ENCODE measurements around the gene SAMD11. TPM values are rescaled to one million over a fixed set of nuclear protein-coding genes. Genes with fewer than 3 reads are reported as not detected.

The SAMD11 gene
- total RNA-seq, 1 experiment from 2014 or later: 13.5 TPM

DNA sequence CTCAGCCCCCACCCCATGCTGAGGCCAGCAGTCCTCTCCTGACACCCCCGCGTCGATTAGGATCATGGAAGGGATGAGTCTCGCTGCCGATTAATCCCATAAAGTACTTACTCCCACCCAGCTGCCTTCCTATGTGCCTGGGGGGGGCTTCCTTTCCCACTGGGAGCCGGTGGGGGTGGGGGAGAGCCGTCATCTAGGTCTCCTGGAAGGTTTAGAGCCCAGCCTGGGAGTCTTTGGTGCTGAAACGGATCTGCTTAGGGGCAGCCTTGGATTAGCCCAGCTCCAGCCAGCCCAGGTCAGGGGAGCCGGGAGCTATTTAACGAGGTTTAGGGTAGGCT is 9.8 kb downstream of the SAMD11 start:
- no peak for DNase-seq

More for the DNA sequence above, 9.8 kb downstream of the SAMD11 start:
- no peak overlapping the region for H2BK120ac ChIP-seq (ENCODE audit: low read depth, low read length, poor library complexity, severe bottlenecking)
- Mint-ChIP-seq H3K9me3 (peaks cover 0 to 2% of the 10 kb centered on the region in 2 experiments; a peak in 1 of 5 replicates), H3K36me3 (ENCODE audit: insufficient read depth in 1 of 3, low read depth in 3 of 3) (peaks cover 0 to 3% (median 2%) of the 10 kb centered on the region in 3 experiments; a peak in 2 of 7 replicates), H3K27me3 (ENCODE audit: low read depth) (peaks cover 87% of the 10 kb centered on the region), H3K27ac (no peak overlapping the region), H3K4me3 (no peak overlapping the region), H3K4me1 (peaks cover 6 to 40% of the 10 kb centered on the region in 2 experiments)
- no peaks in the 10 kb centered on the region for H3K9me3 ChIP-seq (ENCODE audit: control insufficient read depth, low read depth, low read length)
- no peak overlapping the region for H3K18ac ChIP-seq (ENCODE audit: insufficient read length, low read depth, low read length)
- H2BK5ac ChIP-seq (ENCODE audit: insufficient read length, low read length): no peak overlapping the region
- H3K4me2 ChIP-seq (ENCODE audit: insufficient read depth, insufficient read length, low read length): no peak overlapping the region
- H2BK12ac ChIP-seq (ENCODE audit: insufficient read length, low read depth, low read length): no peak overlapping the region
- TF ChIP-seq, protein P1, sequence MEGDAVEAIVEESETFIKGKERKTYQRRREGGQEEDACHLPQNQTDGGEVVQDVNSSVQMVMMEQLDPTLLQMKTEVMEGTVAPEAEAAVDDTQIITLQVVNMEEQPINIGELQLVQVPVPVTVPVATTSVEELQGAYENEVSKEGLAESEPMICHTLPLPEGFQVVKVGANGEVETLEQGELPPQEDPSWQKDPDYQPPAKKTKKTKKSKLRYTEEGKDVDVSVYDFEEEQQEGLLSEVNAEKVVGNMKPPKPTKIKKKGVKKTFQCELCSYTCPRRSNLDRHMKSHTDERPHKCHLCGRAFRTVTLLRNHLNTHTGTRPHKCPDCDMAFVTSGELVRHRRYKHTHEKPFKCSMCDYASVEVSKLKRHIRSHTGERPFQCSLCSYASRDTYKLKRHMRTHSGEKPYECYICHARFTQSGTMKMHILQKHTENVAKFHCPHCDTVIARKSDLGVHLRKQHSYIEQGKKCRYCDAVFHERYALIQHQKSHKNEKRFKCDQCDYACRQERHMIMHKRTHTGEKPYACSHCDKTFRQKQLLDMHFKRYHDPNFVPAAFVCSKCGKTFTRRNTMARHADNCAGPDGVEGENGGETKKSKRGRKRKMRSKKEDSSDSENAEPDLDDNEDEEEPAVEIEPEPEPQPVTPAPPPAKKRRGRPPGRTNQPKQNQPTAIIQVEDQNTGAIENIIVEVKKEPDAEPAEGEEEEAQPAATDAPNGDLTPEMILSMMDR (conservative IDR thresholded peaks at IDR 0.05): no peak
- H3K23ac ChIP-seq (ENCODE audit: insufficient read length, low read depth, low read length): no peak overlapping the region
- no peak overlapping the region for H2BK20ac ChIP-seq (ENCODE audit: low read depth, low read length, poor library complexity, severe bottlenecking)
- H2BK15ac ChIP-seq (ENCODE audit: low read depth, low read length): no peak overlapping the region
- no CpG with 5 or more reads among the region's 10 CpGs for WGBS (ENCODE audit: extremely low coverage, insufficient read length, low lambda C conversion rate)
- H3K9ac ChIP-seq (ENCODE audit: extremely low read depth, insufficient read length, low read length): no peak overlapping the region
- H2AFZ ChIP-seq (ENCODE audit: low read length): no peak overlapping the region
- peaks cover 5% of the 10 kb centered on the region for H4K20me1 ChIP-seq (ENCODE audit: control insufficient read depth, insufficient read depth, insufficient read length)
- no peak overlapping the region for H3K14ac ChIP-seq (ENCODE audit: insufficient read depth, low read length)
- H3T11ph ChIP-seq (ENCODE audit: low read length): no peak overlapping the region
- H4K5ac ChIP-seq (ENCODE audit: insufficient read length, low read depth, low read length): no peak overlapping the region
- H4K8ac ChIP-seq (replicated peaks; ENCODE audit: insufficient read length, low read depth, low read length): no peak overlapping the region
- no peak overlapping the region for H2AK5ac ChIP-seq (ENCODE audit: insufficient read length, low read length)
- H4K91ac ChIP-seq (ENCODE audit: insufficient read length, low read depth, low read length): no peak overlapping the region
- no peaks in the 10 kb centered on the region for H3K79me1 ChIP-seq (ENCODE audit: insufficient read depth, low read depth, low read length, poor library complexity, severe bottlenecking)
- H3K56ac ChIP-seq (ENCODE audit: insufficient read length, low read depth, low read length): no peak overlapping the region
- H3K27ac ChIP-seq (ENCODE audit: insufficient read length, low read depth, low read length): no peak overlapping the region
- peaks cover 56% of the 10 kb centered on the region for H3K27me3 ChIP-seq (ENCODE audit: insufficient read depth, low read length)
- no peak overlapping the region for H3K4ac ChIP-seq (ENCODE audit: low read depth, low read length)
- no peaks in the 10 kb centered on the region for H3K23me2 ChIP-seq (ENCODE audit: insufficient read length, low read depth, low read length, poor library complexity, severe bottlenecking)
- no peaks in the 10 kb centered on the region for H3K79me2 ChIP-seq (ENCODE audit: insufficient read depth, low read length)
- H3K4me1 ChIP-seq (ENCODE audit: insufficient read depth, low read length): no peaks in the 10 kb centered on the region

Data from H9 (cell line).